SU-DHL-6 (cell line): ENCODE measurements around the gene SRPK2.

Experiments used
- EZH2phosphoT487 ChIP-seq: fragments of 200-600 bp; sonication (generic), shearing (Covaris generic); conservative IDR thresholded peaks from 2 replicates; pipeline ENCODE4 v1.6.1; 2018; ENCODE audit warnings: mild to moderate bottlenecking, antibody characterized with exemption, low read length, moderate library complexity, mixed read lengths
- TF ChIP-seq, protein P1 (sequence below): fragments of 200-600 bp; sonication (generic); IDR thresholded peaks from one replicate; pipeline ENCODE4 v1.5.1; 2017; ENCODE audit warnings: antibody characterized with exemption, mild to moderate bottlenecking, low read length, moderate library complexity; ENCODE audit not compliant: insufficient read depth, poor library complexity, severe bottlenecking

DNA sequence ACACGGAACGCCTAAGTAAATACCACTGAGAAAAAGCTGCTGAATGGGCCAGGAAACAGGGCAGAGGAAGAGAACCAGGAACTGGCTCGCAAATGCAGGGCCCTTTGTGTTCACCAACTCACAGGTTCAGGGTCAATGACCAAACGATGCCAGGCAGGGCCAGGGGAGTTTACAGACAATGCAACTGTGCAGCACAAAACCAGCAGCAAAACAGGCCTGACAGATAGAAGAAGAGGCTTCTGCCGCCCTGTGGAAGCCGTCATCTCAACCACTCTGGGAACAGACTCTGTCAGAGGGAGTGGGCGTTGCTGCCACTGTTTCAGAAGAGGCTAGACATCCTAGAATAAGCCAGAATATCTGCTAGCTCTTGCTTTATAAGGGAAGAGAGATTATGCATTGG, 256.8 kb downstream of the SRPK2 start:
- TF ChIP-seq, protein P1, sequence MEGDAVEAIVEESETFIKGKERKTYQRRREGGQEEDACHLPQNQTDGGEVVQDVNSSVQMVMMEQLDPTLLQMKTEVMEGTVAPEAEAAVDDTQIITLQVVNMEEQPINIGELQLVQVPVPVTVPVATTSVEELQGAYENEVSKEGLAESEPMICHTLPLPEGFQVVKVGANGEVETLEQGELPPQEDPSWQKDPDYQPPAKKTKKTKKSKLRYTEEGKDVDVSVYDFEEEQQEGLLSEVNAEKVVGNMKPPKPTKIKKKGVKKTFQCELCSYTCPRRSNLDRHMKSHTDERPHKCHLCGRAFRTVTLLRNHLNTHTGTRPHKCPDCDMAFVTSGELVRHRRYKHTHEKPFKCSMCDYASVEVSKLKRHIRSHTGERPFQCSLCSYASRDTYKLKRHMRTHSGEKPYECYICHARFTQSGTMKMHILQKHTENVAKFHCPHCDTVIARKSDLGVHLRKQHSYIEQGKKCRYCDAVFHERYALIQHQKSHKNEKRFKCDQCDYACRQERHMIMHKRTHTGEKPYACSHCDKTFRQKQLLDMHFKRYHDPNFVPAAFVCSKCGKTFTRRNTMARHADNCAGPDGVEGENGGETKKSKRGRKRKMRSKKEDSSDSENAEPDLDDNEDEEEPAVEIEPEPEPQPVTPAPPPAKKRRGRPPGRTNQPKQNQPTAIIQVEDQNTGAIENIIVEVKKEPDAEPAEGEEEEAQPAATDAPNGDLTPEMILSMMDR: no peak
- no peak for TF ChIP-seq EZH2phosphoT487
